Measurements from ENCODE around the gene RAB20.
"Not testable (repeated sequence)": the region's sequence is repeated elsewhere in the genome, so short reads cannot be mapped to it uniquely, and the experiment has no call there.

The RAB20 gene

DNA sequence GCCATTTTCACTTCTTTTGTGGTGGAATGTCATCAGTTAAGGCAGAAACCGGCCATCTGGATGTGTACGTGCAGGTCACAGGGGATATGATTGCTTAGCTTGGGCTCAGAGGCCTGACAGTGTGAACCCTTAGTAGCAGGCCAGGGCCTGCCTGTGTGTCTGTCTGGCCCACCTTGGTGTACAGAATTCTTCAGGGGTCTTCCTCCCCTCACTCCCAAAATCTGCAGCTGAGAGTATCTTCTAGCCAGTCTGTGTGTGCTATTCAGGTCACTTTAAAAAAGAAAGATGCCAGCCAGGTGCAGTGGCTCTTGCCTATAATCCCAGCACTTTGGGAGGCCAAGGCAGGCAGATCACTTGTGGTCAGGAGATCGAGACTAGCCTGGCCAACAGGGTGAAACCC, 74.6 kb downstream of the RAB20 start:
- DNase-seq, result not testable (repeated sequence)

DNA sequence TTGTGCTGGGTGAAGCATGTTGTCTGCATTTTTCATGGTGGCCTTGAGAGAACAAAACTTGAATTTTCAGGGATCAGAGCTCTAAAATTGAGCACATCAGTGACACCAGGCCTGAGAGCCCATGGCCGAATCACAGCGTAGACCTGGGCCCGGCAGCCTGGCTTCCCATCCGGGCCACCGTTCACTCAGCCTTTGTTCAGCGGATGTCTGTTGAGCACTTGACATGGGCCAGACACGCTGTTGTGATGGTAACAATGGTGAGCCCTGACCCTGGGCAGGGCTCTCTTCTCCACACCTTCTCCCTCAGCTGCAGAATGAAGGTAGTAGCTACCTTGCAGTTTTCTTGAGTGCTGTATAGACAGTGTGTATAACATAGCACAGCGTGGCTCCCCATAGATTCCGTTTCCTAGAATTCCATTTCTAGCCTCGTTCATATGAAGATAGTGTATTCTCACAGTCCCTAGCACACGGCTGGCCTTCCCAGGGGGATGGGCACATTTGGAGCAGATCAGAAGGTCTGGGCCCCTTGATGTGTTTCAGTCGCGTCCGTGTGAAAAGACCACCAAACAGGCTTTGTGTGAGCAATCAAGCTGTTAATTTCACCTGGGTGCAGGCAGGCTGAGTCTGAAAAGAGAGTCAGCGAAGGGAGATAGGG, 75.3 kb downstream of the RAB20 start:
- no peak for DNase-seq

DNA sequence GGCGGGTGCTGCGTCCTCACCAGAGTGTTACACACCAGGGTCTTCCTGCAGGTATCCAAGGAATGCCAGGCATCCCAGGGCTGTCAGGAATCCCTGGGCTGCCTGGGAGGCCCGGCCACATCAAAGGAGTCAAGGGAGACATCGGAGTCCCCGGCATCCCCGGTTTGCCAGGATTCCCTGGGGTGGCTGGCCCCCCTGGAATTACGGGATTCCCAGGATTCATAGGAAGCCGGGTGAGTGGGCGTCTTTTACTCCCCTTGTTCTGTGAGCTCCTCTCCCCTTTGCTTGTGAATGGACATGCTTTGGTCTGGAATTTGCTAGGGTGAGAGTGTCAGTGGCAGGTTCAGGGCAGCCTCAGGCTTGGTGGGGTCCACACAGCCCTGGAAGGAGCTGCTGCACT, 75.9 kb downstream of the RAB20 start:
- no peak for DNase-seq

DNA sequence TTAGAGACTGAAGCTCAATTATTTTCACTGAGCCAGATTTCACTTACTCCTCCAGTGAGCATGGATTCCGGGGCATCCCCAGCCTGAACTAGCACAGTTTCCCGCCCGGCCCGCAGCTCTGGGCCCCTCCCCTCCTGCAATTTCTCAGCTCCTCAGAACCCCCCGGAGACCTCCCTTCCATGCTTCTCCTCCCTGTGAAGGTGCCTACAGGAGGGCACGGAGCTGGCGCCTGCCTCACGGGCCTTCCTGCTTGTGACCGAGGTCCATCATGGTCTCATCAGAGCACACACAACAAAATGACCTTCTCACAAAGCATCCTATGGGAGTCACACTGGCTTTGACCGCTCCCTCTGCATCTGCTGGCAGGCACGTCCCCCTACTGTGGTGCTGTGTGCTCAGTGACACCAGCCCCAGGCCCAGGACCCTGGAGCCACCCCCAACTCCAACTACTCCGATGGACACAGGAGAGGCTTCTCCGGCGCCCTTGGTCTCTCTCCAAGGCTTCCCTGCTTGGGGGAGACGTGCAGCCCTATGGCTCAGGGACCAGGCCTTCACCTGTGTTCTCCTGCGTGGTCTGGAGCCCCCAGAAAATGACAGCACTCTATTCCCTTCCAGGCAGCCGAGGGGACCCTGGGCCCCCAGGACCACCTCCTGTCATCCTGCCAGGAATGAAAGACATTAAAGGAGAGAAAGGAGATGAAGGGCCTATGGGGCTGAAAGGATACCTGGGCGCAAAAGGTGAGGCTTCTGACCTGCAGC, 77.1 kb downstream of the RAB20 start:
- no peak for DNase-seq

DNA sequence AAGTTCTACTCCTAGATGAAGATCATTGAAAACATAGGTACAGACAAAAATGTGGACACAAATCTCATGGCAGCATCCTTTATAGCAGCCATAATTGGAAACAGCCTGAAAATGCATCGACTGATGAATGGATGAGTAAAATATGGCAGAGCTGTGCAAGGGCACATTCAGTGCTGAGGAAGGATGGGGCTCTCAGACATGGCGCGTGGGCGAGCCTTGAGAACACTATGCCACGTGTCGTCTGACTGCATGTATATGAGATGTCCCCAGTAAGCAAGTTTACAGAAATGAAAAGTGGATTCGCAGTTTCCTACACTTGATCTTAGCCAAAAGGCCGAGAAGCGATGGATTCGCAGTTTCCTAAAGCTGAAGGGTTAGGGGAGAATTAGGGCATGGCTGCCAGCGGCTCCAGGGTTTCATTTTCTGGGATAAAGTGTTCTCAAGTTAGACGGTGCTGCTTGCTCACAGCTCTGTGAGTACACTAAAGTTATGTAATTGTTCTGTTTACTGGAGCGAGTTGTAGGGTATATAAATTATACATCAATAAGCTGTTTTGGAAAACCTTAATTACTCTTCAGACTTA, 78.0 kb downstream of the RAB20 start:
- DNase-seq, result no peak

- DNase-seq, result no peak
Observed at GRCh38 chr13:110480161-110480560, 81.4 kb downstream of the RAB20 start.

DNA sequence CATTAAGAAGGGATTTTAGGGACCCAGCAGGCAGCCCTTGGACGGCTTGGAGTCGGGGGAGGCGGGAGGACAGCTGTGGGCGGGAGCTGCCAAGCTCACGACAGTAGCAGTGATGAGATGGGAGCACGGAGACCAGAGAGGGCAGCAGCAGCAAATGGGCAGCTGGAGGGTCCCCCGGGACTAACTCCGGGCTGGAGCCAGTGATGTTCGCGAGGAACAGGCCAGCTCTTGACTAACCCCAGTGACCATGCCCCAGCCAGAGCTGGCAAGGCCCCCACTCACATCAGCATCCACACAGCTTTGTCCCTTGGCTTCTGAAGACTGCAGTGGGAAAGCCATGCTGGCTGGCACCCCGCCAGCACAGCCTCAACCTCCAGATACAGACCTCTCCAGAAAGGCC, 81.9 kb downstream of the RAB20 start:
- no peak for DNase-seq

- no peak for DNase-seq
Observed at GRCh38 chr13:110479215-110479545, 82.3 kb downstream of the RAB20 start.

- DNase-seq, result no peak
Observed at GRCh38 chr13:110478405-110479214, 82.9 kb downstream of the RAB20 start.

- DNase-seq, result no peak
Observed at GRCh38 chr13:110477706-110478245, 83.7 kb downstream of the RAB20 start.

DNA sequence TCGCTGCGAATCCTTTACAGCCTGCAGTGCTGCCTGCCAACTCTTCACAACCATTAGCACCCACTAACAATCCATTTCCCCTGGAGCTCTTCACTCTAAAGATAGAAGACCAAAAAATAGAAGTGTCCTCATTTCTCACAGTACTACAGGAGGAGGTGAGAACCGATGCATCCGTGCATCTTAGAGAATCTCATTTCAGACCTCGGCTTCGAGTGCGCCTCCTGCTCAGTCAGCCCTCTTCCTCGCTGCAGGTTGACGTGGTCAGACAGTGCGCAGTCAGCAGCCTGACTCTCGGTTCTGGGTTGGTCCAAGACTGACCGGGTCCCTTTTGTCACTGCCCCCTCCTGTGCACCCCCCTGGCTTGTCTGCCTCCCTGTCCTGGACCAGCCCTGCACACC, 85.3 kb downstream of the RAB20 start:
- DNase-seq, result no peak

DNA sequence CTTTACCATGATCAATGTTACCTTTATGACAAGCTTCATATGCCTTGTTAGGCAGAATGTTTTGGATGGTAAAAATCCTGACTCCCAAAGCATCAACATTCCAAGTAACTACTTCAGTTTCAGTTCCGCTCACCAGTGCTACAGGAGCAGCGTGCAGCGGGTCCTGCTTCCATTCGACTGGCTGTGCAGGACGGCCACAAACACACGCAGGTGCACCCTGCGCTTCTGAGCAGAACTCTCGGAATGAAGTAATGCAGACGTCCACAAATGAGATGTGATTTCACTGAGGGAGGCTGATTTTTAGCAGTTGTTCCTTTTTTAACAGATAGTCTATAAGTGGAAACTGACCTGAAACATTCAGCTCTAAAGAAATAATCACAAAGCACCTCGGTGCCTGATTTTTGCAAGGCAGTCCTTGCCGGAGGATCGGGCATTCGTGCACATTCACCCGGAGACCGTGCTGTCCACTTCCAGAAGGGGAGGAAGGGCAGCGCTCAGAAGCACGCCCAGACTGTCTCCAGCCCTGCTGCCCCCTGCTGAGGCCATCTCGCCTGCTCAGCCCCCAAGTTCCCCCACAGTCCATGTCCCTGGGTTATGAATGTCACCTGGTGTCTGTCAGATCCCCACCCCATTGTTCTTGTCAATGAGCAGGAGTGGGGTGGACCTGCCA, 85.8 kb downstream of the RAB20 start:
- no peak for DNase-seq

DNA sequence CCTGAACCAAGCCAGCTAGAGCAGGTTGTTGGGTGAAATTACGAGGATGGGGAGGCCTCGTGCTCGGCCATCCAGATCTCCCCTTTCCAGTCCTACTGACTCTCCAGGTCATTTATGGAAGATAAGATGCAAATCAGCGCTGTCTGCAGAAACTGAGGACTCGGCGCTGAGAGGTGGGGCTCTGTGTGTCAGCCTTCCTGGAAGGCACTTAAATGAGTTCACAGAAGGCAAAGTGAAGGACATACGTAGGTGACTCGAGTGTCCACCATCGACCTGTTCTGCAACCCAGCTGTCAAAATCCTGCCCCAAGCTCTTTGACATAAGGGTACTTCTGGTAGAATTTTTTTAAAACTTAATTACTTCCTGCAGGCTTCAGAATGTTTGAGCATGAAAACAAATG, 86.4 kb downstream of the RAB20 start:
- no peak for DNase-seq

DNA sequence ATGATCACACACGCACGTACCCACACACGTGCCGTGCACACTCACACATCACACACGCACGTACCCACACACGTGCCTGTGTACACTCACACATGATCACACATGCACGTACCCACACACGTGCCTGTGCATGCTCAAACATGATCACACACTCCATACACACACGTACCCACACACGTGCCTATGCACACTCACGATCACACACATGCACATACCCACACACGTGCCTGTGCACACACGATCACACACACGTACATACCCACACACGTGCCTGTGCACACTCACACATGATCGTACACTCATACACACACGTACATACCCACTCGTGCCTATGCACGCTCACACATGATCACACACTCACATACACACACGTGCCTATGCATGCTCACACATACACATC, 86.8 kb downstream of the RAB20 start:
- no peak for DNase-seq

Measured in stimulated activated CD4-positive, alpha-beta T cell treated with anti-CD3 and anti-CD28 coated beads, Interleukin-2, amount 100 ng/mL, for 48 hours (primary cell).